Right lobe of liver (tissue), 6 donors: ENCODE data around the gene CNTN5. TPM values are rescaled to one million over a fixed set of nuclear protein-coding genes. Genes with fewer than 3 reads are reported as not detected.

ENCODE experiments used
- ATAC-seq, 4 donors: fragments of 200-7000 bp; cut with Tn5 transposase; one replicate each; pipeline ENCODE4 v1.9.1; 2020; ENCODE audit warnings: mild to moderate bottlenecking in 4 of 4, moderate library complexity in 4 of 4
- DNase-seq, 3 donors: peaks; one replicate each; pipeline ENCODE4 v3.0.0-alpha.2; 2020
- H3K27ac ChIP-seq, 3 donors: fragments of 200-600 bp; one replicate each; pipeline ENCODE4 v1.8.0; 2022
- H3K27me3 ChIP-seq, 2 donors: fragments of 200-600 bp; one replicate each; pipeline ENCODE4 v1.8.0; 2022
- H3K36me3 ChIP-seq, 4 donors: fragments of 200-600 bp; sonication (generic) in 1 of 4; one replicate each; pipeline versions ENCODE4 v1.5.1 to v1.8.0; 2017 to 2022; ENCODE audit warnings: control low read depth in 1 of 4
- H3K4me1 ChIP-seq, 4 donors: fragments of 200-600 bp; sonication (generic) in 1 of 4; one replicate each; pipeline versions ENCODE4 v1.5.1 to v1.8.0; 2017 to 2022; ENCODE audit warnings: control low read depth in 1 of 4
- H3K4me3 ChIP-seq, 3 donors: fragments of 200-600 bp; one replicate each; pipeline ENCODE4 v1.8.0; 2022
- H3K9me3 ChIP-seq, 4 donors: fragments of 200-600 bp; sonication (generic) in 1 of 4; one replicate each; pipeline versions ENCODE4 v1.5.1 to v1.8.0; 2017 to 2022; ENCODE audit warnings: control low read depth in 1 of 4
- POLR2A ChIP-seq: fragments of 450-650 bp; IDR thresholded peaks from one replicate; pipeline ENCODE4 v1.6.1; 2017; ENCODE audit warnings: antibody characterized with exemption, mild to moderate bottlenecking
- WGBS: methylation state at CpG from one replicate; pipeline ENCODE4 v1.1.6; 2018; ENCODE audit warnings: low coverage, low lambda C conversion rate; ENCODE audit not compliant: insufficient coverage; ENCODE audit errors: missing lambda C conversion rate; 5-methylcytosine and 5-hydroxymethylcytosine counted together
- intact Hi-C, 2 donors: fragments of 100-400 bp; cut with DNase I; formaldehyde crosslinking; loops; one replicate each; pipeline versions ENCODE4 v1.11.2 to v1.14.1; 2022
- total RNA-seq, 6 experiments: library from RNA; depleted of rRNA in 2 of 6; stranded (reverse); fragments of >200 nt in 2 of 6; fragmentation: NEBNext Ultra II Directional in 3 of 6; extraction: Animal tissue kit (Norgen Biotek cat#: 25700) in 3 of 6; gene quantifications; one replicate each; pipeline versions ENCODE4 v1.1.0 to v1.2.4, GENCODE V29; 2016 to 2023
- TF ChIP-seq, protein P1 (sequence below), 4 donors: fragments of 200-600 bp in 3 of 4; fragments of 450-650 bp in 1 of 4; IDR thresholded peaks; one replicate each; pipeline versions ENCODE4 v1.5.1 to v1.8.0; 2016 to 2022; ENCODE audit warnings: antibody characterized with exemption in 4 of 4, mild to moderate bottlenecking in 2 of 4
- donor health status: DM: no; HTN: yes; CAD: no.
- donor health status: DM: no; HTN: no; CAD: no.
- donor health status: DM: no; HTN: no; CAD: no.
- donor health status: DM: no; HTN: yes; CAD: no.
- donor health status: DM: no; HTN: yes; CAD: no.

CNTN5 gene
- total RNA-seq, 6 experiments from 2014 or later = 0.13 to 0.19 TPM; not detected in 4

GRCh38 chr11:99554232-99554903 lies 533.6 kb downstream of the CNTN5 start:
- no peak for ATAC-seq
- 24% methylated on average over 1 of the region's 1 CpG for WGBS
- Histone ChIP-seq H3K4me1 (no peaks in the 10 kb centered on the region), H3K36me3 (no peaks in the 10 kb centered on the region), H3K9me3 (no peaks in the 10 kb centered on the region), H3K27ac (no peak overlapping the region), H3K4me3 (no peak overlapping the region), H3K27me3 (no peaks in the 10 kb centered on the region)
- intact Hi-C loops = no loop called here
- TF ChIP-seq POLR2A = no peak
- TF ChIP-seq, protein P1, sequence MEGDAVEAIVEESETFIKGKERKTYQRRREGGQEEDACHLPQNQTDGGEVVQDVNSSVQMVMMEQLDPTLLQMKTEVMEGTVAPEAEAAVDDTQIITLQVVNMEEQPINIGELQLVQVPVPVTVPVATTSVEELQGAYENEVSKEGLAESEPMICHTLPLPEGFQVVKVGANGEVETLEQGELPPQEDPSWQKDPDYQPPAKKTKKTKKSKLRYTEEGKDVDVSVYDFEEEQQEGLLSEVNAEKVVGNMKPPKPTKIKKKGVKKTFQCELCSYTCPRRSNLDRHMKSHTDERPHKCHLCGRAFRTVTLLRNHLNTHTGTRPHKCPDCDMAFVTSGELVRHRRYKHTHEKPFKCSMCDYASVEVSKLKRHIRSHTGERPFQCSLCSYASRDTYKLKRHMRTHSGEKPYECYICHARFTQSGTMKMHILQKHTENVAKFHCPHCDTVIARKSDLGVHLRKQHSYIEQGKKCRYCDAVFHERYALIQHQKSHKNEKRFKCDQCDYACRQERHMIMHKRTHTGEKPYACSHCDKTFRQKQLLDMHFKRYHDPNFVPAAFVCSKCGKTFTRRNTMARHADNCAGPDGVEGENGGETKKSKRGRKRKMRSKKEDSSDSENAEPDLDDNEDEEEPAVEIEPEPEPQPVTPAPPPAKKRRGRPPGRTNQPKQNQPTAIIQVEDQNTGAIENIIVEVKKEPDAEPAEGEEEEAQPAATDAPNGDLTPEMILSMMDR (IDR thresholded peaks at IDR 0.05) = no peak
- DNase-seq = no peak

- H3K27me3 ChIP-seq = no peaks in the 10 kb centered on the region
- intact Hi-C loops = no loop called here
- H3K27ac ChIP-seq = no peak overlapping the region
- H3K4me1 ChIP-seq = no peaks in the 10 kb centered on the region
- ATAC-seq (no peak), DNase-seq (no peak)
- WGBS = 58% methylated on average over 2 of the region's 2 CpGs
- H3K36me3 ChIP-seq = no peaks in the 10 kb centered on the region
- no peak for TF ChIP-seq POLR2A
- TF ChIP-seq, protein P1 (IDR thresholded peaks at IDR 0.05) = no peak
- H3K9me3 ChIP-seq = no peaks in the 10 kb centered on the region
- no peak overlapping the region for H3K4me3 ChIP-seq
Measured at GRCh38 chr11:99555486-99555885, 534.7 kb downstream of the CNTN5 start.

DNA sequence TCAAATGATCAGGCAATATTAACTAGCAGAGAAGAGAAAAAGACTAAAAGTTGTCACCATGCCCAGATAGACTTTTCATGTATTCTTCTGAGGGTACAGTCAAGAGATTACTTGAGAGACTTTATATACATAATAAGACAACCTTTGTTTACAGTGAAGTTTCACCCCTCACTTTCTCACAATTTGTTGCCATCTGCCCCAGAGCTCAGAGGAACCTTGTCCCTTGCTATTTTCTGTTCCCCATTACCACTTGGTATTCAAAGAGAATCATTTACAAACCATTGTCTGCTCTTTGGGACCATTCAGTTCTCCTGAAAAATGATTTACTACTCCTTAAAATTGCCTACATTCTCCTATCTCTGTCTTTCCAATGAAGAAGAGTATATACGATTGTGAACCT lies 544.6 kb downstream of the CNTN5 start:
- H3K4me3 ChIP-seq = no peak overlapping the region
- TF ChIP-seq POLR2A = no peak
- TF ChIP-seq, protein P1 (IDR thresholded peaks at IDR 0.05) = no peak
- DNase-seq (no peak), ATAC-seq (no peak)
- intact Hi-C loops = no loop called here
- H3K36me3 ChIP-seq = no peaks in the 10 kb centered on the region
- H3K4me1 ChIP-seq = no peaks in the 10 kb centered on the region
- H3K9me3 ChIP-seq = no peaks in the 10 kb centered on the region
- WGBS = 100% methylated on average over 1 of the region's 1 CpG
- H3K27me3 ChIP-seq = no peaks in the 10 kb centered on the region
- no peak overlapping the region for H3K27ac ChIP-seq

GRCh38 chr11:99567334-99567956 lies 546.7 kb downstream of the CNTN5 start:
- Histone ChIP-seq H3K9me3 (no peaks in the 10 kb centered on the region), H3K4me3 (no peak overlapping the region), H3K27ac (no peak overlapping the region), H3K36me3 (no peaks in the 10 kb centered on the region), H3K27me3 (no peaks in the 10 kb centered on the region), H3K4me1 (no peaks in the 10 kb centered on the region)
- 59% methylated on average over 4 of the region's 4 CpGs for WGBS
- ATAC-seq (no peak), DNase-seq (no peak)
- TF ChIP-seq, protein P1 (IDR thresholded peaks at IDR 0.05) = no peak
- no peak for TF ChIP-seq POLR2A
- intact Hi-C loops = no loop called here
